Right cardiac atrium (tissue), 5 donors: ENCODE data around the gene VPS37C. TPM values are rescaled to one million over a fixed set of nuclear protein-coding genes. Genes with fewer than 3 reads are reported as not detected.
A peak's percentile ranks its signal among the peaks of the same experiment; 100 is the strongest.

Experiments
- ATAC-seq, 2 donors: fragments of 200-7000 bp; cut with Tn5 transposase; one replicate each; pipeline versions ENCODE4 v1.8.0 to v1.9.1; 2020; ENCODE audit warnings: moderate library complexity in 2 of 2, mild to moderate bottlenecking in 1 of 2
- DNase-seq, 3 donors: peaks; one replicate each; pipeline ENCODE4 v3.0.0-alpha.2; 2020
- H3K27ac ChIP-seq: one replicate; pipeline ENCODE4 v1.5.1; 2013; ENCODE audit warnings: mild to moderate bottlenecking, low read length, control low read depth, moderate library complexity
- H3K27me3 ChIP-seq: one replicate; pipeline ENCODE4 v1.6.1; 2013; ENCODE audit not compliant: control insufficient read depth, insufficient read depth
- H3K4me1 ChIP-seq: one replicate; pipeline ENCODE4 v1.6.1; 2013; ENCODE audit warnings: low read length; ENCODE audit not compliant: control insufficient read depth, insufficient read depth
- H3K4me3 ChIP-seq: one replicate; pipeline ENCODE4 v1.5.1; 2013; ENCODE audit warnings: low read length, control low read depth
- H3K9me3 ChIP-seq: one replicate; pipeline ENCODE4 v1.6.1; 2013; ENCODE audit warnings: low read length; ENCODE audit not compliant: control insufficient read depth
- WGBS: extraction: QIAGEN DNeasy Blood & Tissue Kit; methylation state at CpG from one replicate; pipeline ENCODE4 v1.1.7; 2013; 5-methylcytosine and 5-hydroxymethylcytosine counted together
- intact Hi-C, 4 donors: fragments of 100-400 bp; cut with DNase I; formaldehyde crosslinking; loops; one replicate each; pipeline versions ENCODE4 v1.11.0 to v1.14.0; 2022 to 2023
- polyA plus RNA-seq: library from polyadenylated mRNA; stranded (reverse); fragments of 200-250 nt; gene quantifications from one replicate; pipeline ENCODE4 v1.2.3, GENCODE V29; 2013
- total RNA-seq, 4 donors: library from RNA; stranded (reverse); fragmentation: NEBNext Ultra II Directional; extraction: Animal tissue kit (Norgen Biotek cat#: 25700); gene quantifications; one replicate each; pipeline ENCODE4 v1.2.1, GENCODE V29; 2021
- donor health status: healthy with polysubstance abuse.
- donor health status: DM: no; HTN: yes; CAD: no.
- donor health status: DM: no; HTN: no; CAD: no.
- donor health status: DM: no; HTN: yes; CAD: no; lungs with severe emphysema.
- donor health status: DM: yes; HTN: yes; CAD: no.

Gene VPS37C
- total and polyA plus RNA-seq, 5 donors = 14.6 to 25.4 (median 19.0) TPM

GRCh38 chr11:61121917-61122316 is 39.3 kb downstream of the VPS37C start:
- ATAC-seq = no peak
- Histone ChIP-seq H3K4me1 (no peaks in the 10 kb centered on the region), H3K27me3 (no peaks in the 10 kb centered on the region), H3K27ac (no peak overlapping the region), H3K9me3 (no peaks in the 10 kb centered on the region), H3K4me3 (no peak overlapping the region)
- WGBS = 87% methylated on average over 2 of the region's 2 CpGs
- DNase-seq = no peak
- intact Hi-C loops = no loop called here

GRCh38 chr11:61121192-61121831 is 39.9 kb downstream of the VPS37C start:
- no peaks in the 10 kb centered on the region for H3K9me3 ChIP-seq
- H3K4me3 ChIP-seq = no peak overlapping the region
- H3K27ac ChIP-seq = no peak overlapping the region
- intact Hi-C loops = no loop called here
- 56% methylated on average over 15 of the region's 15 CpGs for WGBS
- ATAC-seq (peak; percentile 54 to 70), DNase-seq (peak; percentile 74 to 89 (median 85))
- no peaks in the 10 kb centered on the region for H3K4me1 ChIP-seq
- no peaks in the 10 kb centered on the region for H3K27me3 ChIP-seq

- H3K9me3 ChIP-seq = no peaks in the 10 kb centered on the region
- intact Hi-C loops = no loop called here
- DNase-seq (no peak), ATAC-seq (peak; percentile 38 to 59)
- WGBS = 55% methylated on average over 5 of the region's 5 CpGs
- no peaks in the 10 kb centered on the region for H3K4me1 ChIP-seq
- H3K4me3 ChIP-seq = no peak overlapping the region
- H3K27me3 ChIP-seq = no peaks in the 10 kb centered on the region
- no peak overlapping the region for H3K27ac ChIP-seq
These were observed 40.5 kb downstream of the VPS37C start for GRCh38 chr11:61120706-61121191.

GRCh38 chr11:61120099-61120705 is 41.0 kb downstream of the VPS37C start:
- H3K27ac ChIP-seq = no peak overlapping the region
- no peak overlapping the region for H3K4me3 ChIP-seq
- intact Hi-C loops = no loop called here
- no peaks in the 10 kb centered on the region for H3K9me3 ChIP-seq
- ATAC-seq (no peak), DNase-seq (no peak)
- H3K27me3 ChIP-seq = no peaks in the 10 kb centered on the region
- no peaks in the 10 kb centered on the region for H3K4me1 ChIP-seq
- 88% methylated on average over 14 of the region's 14 CpGs for WGBS

GRCh38 chr11:61119571-61119970 is 41.7 kb downstream of the VPS37C start:
- 89% methylated on average over 3 of the region's 3 CpGs for WGBS
- DNase-seq (no peak), ATAC-seq (no peak)
- Histone ChIP-seq H3K27ac (no peak overlapping the region), H3K4me3 (no peak overlapping the region), H3K9me3 (no peaks in the 10 kb centered on the region), H3K4me1 (no peaks in the 10 kb centered on the region), H3K27me3 (no peaks in the 10 kb centered on the region)
- intact Hi-C loops = no loop called here

GRCh38 chr11:61119055-61119454 is 42.2 kb downstream of the VPS37C start:
- no peak for ATAC-seq
- no peaks in the 10 kb centered on the region for H3K4me1 ChIP-seq
- no peaks in the 10 kb centered on the region for H3K9me3 ChIP-seq
- no peaks in the 10 kb centered on the region for H3K27me3 ChIP-seq
- H3K27ac ChIP-seq = no peak overlapping the region
- no peak for DNase-seq
- intact Hi-C loops = no loop called here
- WGBS = 77% methylated on average over 9 of the region's 9 CpGs
- H3K4me3 ChIP-seq = no peak overlapping the region

GRCh38 chr11:61118406-61118805 is 42.8 kb downstream of the VPS37C start:
- Histone ChIP-seq H3K4me1 (no peaks in the 10 kb centered on the region), H3K4me3 (no peak overlapping the region), H3K27ac (no peak overlapping the region), H3K9me3 (no peaks in the 10 kb centered on the region), H3K27me3 (no peaks in the 10 kb centered on the region)
- WGBS = 85% methylated on average over 9 of the region's 9 CpGs
- intact Hi-C loops = no loop called here
- ATAC-seq (no peak), DNase-seq (no peak)

GRCh38 chr11:61118004-61118403 is 43.2 kb downstream of the VPS37C start:
- intact Hi-C loops = no loop called here
- ATAC-seq (no peak), DNase-seq (peak in 1 of 3 donors; percentile 31)
- Histone ChIP-seq H3K4me1 (no peaks in the 10 kb centered on the region), H3K9me3 (no peaks in the 10 kb centered on the region), H3K27ac (no peak overlapping the region), H3K27me3 (no peaks in the 10 kb centered on the region), H3K4me3 (no peak overlapping the region)
- 81% methylated on average over 9 of the region's 9 CpGs for WGBS

- no peak for ATAC-seq
- 94% methylated on average over 2 of the region's 2 CpGs for WGBS
- H3K4me1 ChIP-seq = no peaks in the 10 kb centered on the region
- no peak overlapping the region for H3K27ac ChIP-seq
- no peak overlapping the region for H3K4me3 ChIP-seq
- no peak for DNase-seq
- no peaks in the 10 kb centered on the region for H3K9me3 ChIP-seq
- intact Hi-C loops = no loop called here
- H3K27me3 ChIP-seq = no peaks in the 10 kb centered on the region
These were observed 44.1 kb downstream of the VPS37C start for GRCh38 chr11:61117168-61117520.

GRCh38 chr11:61116426-61117167 is 44.6 kb downstream of the VPS37C start:
- ATAC-seq = no peak
- H3K4me1 ChIP-seq = no peaks in the 10 kb centered on the region
- 92% methylated on average over 7 of the region's 7 CpGs for WGBS
- no peak overlapping the region for H3K27ac ChIP-seq
- DNase-seq = no peak
- H3K4me3 ChIP-seq = no peak overlapping the region
- no peaks in the 10 kb centered on the region for H3K9me3 ChIP-seq
- no peaks in the 10 kb centered on the region for H3K27me3 ChIP-seq
- intact Hi-C loops = no loop called here

- DNase-seq = peak in 1 of 3 donors; percentile 27
- no peaks in the 10 kb centered on the region for H3K9me3 ChIP-seq
- H3K4me1 ChIP-seq = no peaks in the 10 kb centered on the region
- H3K27me3 ChIP-seq = no peaks in the 10 kb centered on the region
- 85% methylated on average over 21 of the region's 21 CpGs for WGBS
- no peak overlapping the region for H3K27ac ChIP-seq
- no peak overlapping the region for H3K4me3 ChIP-seq
- ATAC-seq = no peak
- intact Hi-C loops = no loop called here
These were observed 45.6 kb downstream of the VPS37C start for GRCh38 chr11:61115498-61116224.
